Spleen (tissue), 7 donors: ENCODE measurements around the gene TNFAIP3.

Experiments used
- POLR2AphosphoS5 ChIP-seq, 3 donors: sonication (generic); formaldehyde crosslinking; IDR thresholded peaks; one replicate each; pipeline ENCODE4 v1.5.1; 2017; ENCODE audit warnings: antibody characterized with exemption in 3 of 3
- TF ChIP-seq, protein P1 (sequence below), 11 experiments: fragments of 200-600 bp in 7 of 11; fragments of 450-650 bp in 4 of 11; sonication (generic) in 4 of 11; IDR thresholded peaks in 8 of 11; conservative IDR thresholded peaks in 3 of 11; 1 replicate in 7 of 11; 2 replicates in 4 of 11; pipeline versions ENCODE4 v1.4.0 to v1.8.0; 2016 to 2021; ENCODE audit warnings: antibody characterized with exemption in 11 of 11, inconsistent platforms in 4 of 11, mild to moderate bottlenecking in 1 of 11
- donor health status: DM: no; HTN: no; CAD: no; lungs with moderate emphysema.
- donor health status: DM: no; HTN: no; CAD: no.
- donor health status: DM: no; HTN: no; CAD: no.

DNA sequence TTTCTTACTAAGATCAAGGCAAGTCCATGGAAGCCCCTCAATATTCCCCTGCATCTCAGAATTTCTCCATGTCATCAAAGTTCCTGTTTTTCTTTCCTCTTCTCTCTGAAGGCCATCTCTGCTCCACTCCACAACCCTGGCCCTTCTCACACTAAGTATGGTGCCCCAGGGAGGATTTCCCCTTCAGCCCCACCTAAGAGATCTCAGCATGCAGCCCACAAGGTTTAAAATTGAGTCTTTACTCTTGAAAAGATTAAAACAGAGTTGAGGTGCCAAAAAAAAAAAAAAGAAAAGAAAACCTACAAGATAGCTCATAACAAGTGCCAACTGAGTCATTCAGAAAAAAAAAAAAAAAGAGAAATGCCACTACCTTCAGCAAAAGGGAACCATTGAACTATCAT lies 36.5 kb upstream of the TNFAIP3 start:
- TF ChIP-seq, protein P1, sequence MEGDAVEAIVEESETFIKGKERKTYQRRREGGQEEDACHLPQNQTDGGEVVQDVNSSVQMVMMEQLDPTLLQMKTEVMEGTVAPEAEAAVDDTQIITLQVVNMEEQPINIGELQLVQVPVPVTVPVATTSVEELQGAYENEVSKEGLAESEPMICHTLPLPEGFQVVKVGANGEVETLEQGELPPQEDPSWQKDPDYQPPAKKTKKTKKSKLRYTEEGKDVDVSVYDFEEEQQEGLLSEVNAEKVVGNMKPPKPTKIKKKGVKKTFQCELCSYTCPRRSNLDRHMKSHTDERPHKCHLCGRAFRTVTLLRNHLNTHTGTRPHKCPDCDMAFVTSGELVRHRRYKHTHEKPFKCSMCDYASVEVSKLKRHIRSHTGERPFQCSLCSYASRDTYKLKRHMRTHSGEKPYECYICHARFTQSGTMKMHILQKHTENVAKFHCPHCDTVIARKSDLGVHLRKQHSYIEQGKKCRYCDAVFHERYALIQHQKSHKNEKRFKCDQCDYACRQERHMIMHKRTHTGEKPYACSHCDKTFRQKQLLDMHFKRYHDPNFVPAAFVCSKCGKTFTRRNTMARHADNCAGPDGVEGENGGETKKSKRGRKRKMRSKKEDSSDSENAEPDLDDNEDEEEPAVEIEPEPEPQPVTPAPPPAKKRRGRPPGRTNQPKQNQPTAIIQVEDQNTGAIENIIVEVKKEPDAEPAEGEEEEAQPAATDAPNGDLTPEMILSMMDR (IDR thresholded peaks at IDR 0.05 in 8 of 11, conservative IDR thresholded peaks at IDR 0.05 in 3 of 11), result no peak
- TF ChIP-seq POLR2AphosphoS5 (IDR thresholded peaks at IDR 0.05), result no peak
